HepG2 (cell line): ENCODE data around the gene NACC2. TPM values are rescaled to one million over a fixed set of nuclear protein-coding genes. Genes with fewer than 3 reads are reported as not detected.

ENCODE experiments used
- ASH2L ChIP-seq: fragments of 300-600, 200-600 bp; sonication (generic); IDR thresholded peaks from 2 replicates; pipeline ENCODE4 v1.7.0; 2017; ENCODE audit warnings: low read depth, mild to moderate bottlenecking, moderate library complexity, mixed read lengths, low read length; ENCODE audit not compliant: insufficient read length
- BHLHE40 ChIP-seq: IDR thresholded peaks from 2 replicates; pipeline ENCODE4 v1.6.1; 2011; ENCODE audit warnings: low read length, improper control_type of control experiment
- CEBPG ChIP-seq: IDR thresholded peaks from 2 replicates; pipeline ENCODE4 v1.6.1; 2016
- ELF1 ChIP-seq: sonication (generic); formaldehyde crosslinking; IDR thresholded peaks from 2 replicates; pipeline ENCODE4 v1.4.0; 2020; ENCODE audit warnings: missing genetic modification reagents
- ETS1 ChIP-seq: sonication (generic); formaldehyde crosslinking; IDR thresholded peaks from 2 replicates; pipeline ENCODE4 v1.4.0; 2020; ENCODE audit warnings: missing genetic modification reagents
- FOXO1 ChIP-seq: sonication (generic); formaldehyde crosslinking; IDR thresholded peaks from 2 replicates; pipeline ENCODE4 v1.4.0; 2020; ENCODE audit warnings: missing genetic modification reagents
- HOXA3 ChIP-seq: sonication (generic); formaldehyde crosslinking; IDR thresholded peaks from 2 replicates; pipeline ENCODE4 v1.5.0; 2020; ENCODE audit warnings: missing genetic modification reagents
- IRF2 ChIP-seq: IDR thresholded peaks from 2 replicates; pipeline ENCODE4 v1.6.1; 2018; ENCODE audit warnings: missing genetic modification reagents, missing compliant biosample characterization
- KMT2B ChIP-seq: IDR thresholded peaks from 2 replicates; pipeline ENCODE4 v1.6.1; 2016; ENCODE audit warnings: missing genetic modification reagents, missing compliant biosample characterization
- NFE2L1 ChIP-seq: sonication (generic); formaldehyde crosslinking; IDR thresholded peaks from 2 replicates; pipeline ENCODE4 v1.4.0; 2020; ENCODE audit warnings: missing genetic modification reagents, mild to moderate bottlenecking, borderline replicate concordance
- POLR2A ChIP-seq, 2 experiments: IDR thresholded peaks; 2 replicates each; pipeline ENCODE4 v1.6.1; 2011; ENCODE audit warnings: low read depth in 2 of 2, low read length in 2 of 2, mild to moderate bottlenecking in 1 of 2, moderate library complexity in 1 of 2; ENCODE audit not compliant: insufficient read depth in 1 of 2
- PRDM15 ChIP-seq: sonication (generic); formaldehyde crosslinking; IDR thresholded peaks from 2 replicates; pipeline ENCODE4 v1.4.0; 2020; ENCODE audit warnings: missing genetic modification reagents
- SMC3 ChIP-seq: IDR thresholded peaks from 2 replicates; pipeline ENCODE4 v1.6.1; 2011; ENCODE audit warnings: low read length, improper control_type of control experiment
- ZFAT ChIP-seq: sonication (generic); formaldehyde crosslinking; conservative IDR thresholded peaks from 2 replicates; pipeline ENCODE4 v1.8.1; 2023; ENCODE audit warnings: missing genetic modification reagents, inconsistent platforms
- ZMAT3 ChIP-seq: sonication (generic); formaldehyde crosslinking; conservative IDR thresholded peaks from 2 replicates; pipeline ENCODE4 v1.7.0; 2021; ENCODE audit warnings: missing genetic modification reagents
- ZNF260 ChIP-seq: sonication (generic); formaldehyde crosslinking; IDR thresholded peaks from 2 replicates; pipeline ENCODE4 v1.4.0; 2020; ENCODE audit warnings: missing genetic modification reagents, low read depth, mild to moderate bottlenecking, borderline replicate concordance
- ZNF34 ChIP-seq: sonication (generic); formaldehyde crosslinking; IDR thresholded peaks from 2 replicates; pipeline ENCODE4 v1.4.0; 2020; ENCODE audit warnings: mild to moderate bottlenecking, missing genetic modification reagents, borderline replicate concordance
- ZNF383 ChIP-seq: sonication (generic); formaldehyde crosslinking; IDR thresholded peaks from 2 replicates; pipeline ENCODE4 v1.4.0; 2020; ENCODE audit warnings: missing genetic modification reagents, mild to moderate bottlenecking, borderline replicate concordance
- ZNF710 ChIP-seq: sonication (generic); formaldehyde crosslinking; IDR thresholded peaks from 2 replicates; pipeline ENCODE4 v1.5.0; 2020; ENCODE audit warnings: mild to moderate bottlenecking, missing genetic modification reagents, borderline replicate concordance
- ZNF800 ChIP-seq: sonication (generic); formaldehyde crosslinking; IDR thresholded peaks from 2 replicates; pipeline ENCODE4 v1.4.0; 2020; ENCODE audit warnings: missing genetic modification reagents
- ZNF816 ChIP-seq: sonication (generic); formaldehyde crosslinking; IDR thresholded peaks from 2 replicates; pipeline ENCODE4 v1.8.0; 2022; ENCODE audit warnings: missing genetic modification reagents, mild to moderate bottlenecking, borderline replicate concordance
- polyA plus RNA-seq, 8 experiments: library from polyadenylated mRNA; depleted of rRNA in 3 of 8; stranded (reverse) in 7 of 8; unstranded in 1 of 8; fragments of >200 nt; fragmentation: Illumina TruSeq in 4 of 8; extraction: Trizol in 4 of 8; gene quantifications; 2 replicates each; pipeline versions ENCODE4 v1.2.1 to v1.2.3, GENCODE V29; 2011 to 2016; ENCODE audit warnings: low read depth in 4 of 8, missing spikeins in 1 of 8, mixed read lengths in 1 of 8; ENCODE audit not compliant: insufficient read depth in 1 of 8
- total RNA-seq, 5 experiments: library from RNA; depleted of rRNA; stranded (reverse); fragments of >200 nt; fragmentation: Illumina TruSeq; extraction: Trizol; gene quantifications; 2 replicates each; pipeline ENCODE4 v1.2.3, GENCODE V29; 2016; ENCODE audit warnings: low read depth in 1 of 5

NACC2 gene
- total and polyA plus RNA-seq, 2 of the 13 experiments (the other 11 are each of a cell fraction or from before 2014, with no cell fraction given) = 5.9 to 12.3 TPM

- TF ChIP-seq ZNF710 (CRISPR knock-in tag) (peak; percentile 85), ZNF260 (CRISPR knock-in tag) (no peak), CEBPG (CRISPR knock-in tag) (peak; percentile 46; the same call in 1 of the 2 replicates), ZNF383 (CRISPR knock-in tag) (0 out of 2 replicates have a peak, but pooled peaks have one; percentile 80), POLR2A (IDR thresholded peaks at IDR 0.05; ENCODE audit: insufficient read depth in 1 of 2, low read depth in 2 of 2, low read length in 2 of 2) (peak in 1 of 2 experiments; percentile 55; a peak in 1 of 4 replicates), PRDM15 (CRISPR knock-in tag) (peak; percentile 69; the same call in 1 of the 2 replicates), BHLHE40 (peak; percentile 97), FOXO1 (CRISPR knock-in tag) (peak; percentile 66; the same call in 1 of the 2 replicates), ZNF800 (peak; percentile 58; the same call in 1 of the 2 replicates), ELF1 (CRISPR knock-in tag) (peak; percentile 76), ETS1 (CRISPR knock-in tag) (no peak), IRF2 (CRISPR knock-in tag) (peak; percentile 93), ZNF34 (CRISPR knock-in tag) (no peak), KMT2B (CRISPR knock-in tag) (peak; percentile 65; the same call in 1 of the 2 replicates), ZMAT3 (CRISPR knock-in tag) (peak; percentile 96), ZFAT (no peak), ZNF816 (CRISPR knock-in tag) (peak; percentile 86; the same call in 1 of the 2 replicates), ASH2L (peak; percentile 90), SMC3 (no peak), NFE2L1 (CRISPR knock-in tag) (peak; percentile 41), HOXA3 (CRISPR knock-in tag) (peak; percentile 96)
Measured at GRCh38 chr9:136011703-136012496, 83.2 kb downstream of the NACC2 start (continued).
